Spleen (tissue), 7 donors: ENCODE measurements around the gene ADAMTS17.

Experiments
- POLR2A ChIP-seq, 3 donors: fragments of 450-650 bp; IDR thresholded peaks; one replicate each; pipeline ENCODE4 v1.5.1; 2017; ENCODE audit warnings: antibody characterized with exemption in 3 of 3, mild to moderate bottlenecking in 1 of 3
- POLR2AphosphoS5 ChIP-seq, 3 donors: sonication (generic); formaldehyde crosslinking; IDR thresholded peaks; one replicate each; pipeline ENCODE4 v1.5.1; 2017; ENCODE audit warnings: antibody characterized with exemption in 3 of 3
- TF ChIP-seq, protein P1 (sequence below), 11 experiments: fragments of 200-600 bp in 7 of 11; fragments of 450-650 bp in 4 of 11; sonication (generic) in 4 of 11; IDR thresholded peaks in 8 of 11; conservative IDR thresholded peaks in 3 of 11; 1 replicate in 7 of 11; 2 replicates in 4 of 11; pipeline versions ENCODE4 v1.4.0 to v1.8.0; 2016 to 2021; ENCODE audit warnings: antibody characterized with exemption in 11 of 11, inconsistent platforms in 4 of 11, mild to moderate bottlenecking in 1 of 11
- donor health status: DM: no; HTN: no; CAD: no; lungs with moderate emphysema.
- donor health status: DM: no; HTN: no; CAD: no.
- donor health status: DM: no; HTN: no; CAD: no.

DNA sequence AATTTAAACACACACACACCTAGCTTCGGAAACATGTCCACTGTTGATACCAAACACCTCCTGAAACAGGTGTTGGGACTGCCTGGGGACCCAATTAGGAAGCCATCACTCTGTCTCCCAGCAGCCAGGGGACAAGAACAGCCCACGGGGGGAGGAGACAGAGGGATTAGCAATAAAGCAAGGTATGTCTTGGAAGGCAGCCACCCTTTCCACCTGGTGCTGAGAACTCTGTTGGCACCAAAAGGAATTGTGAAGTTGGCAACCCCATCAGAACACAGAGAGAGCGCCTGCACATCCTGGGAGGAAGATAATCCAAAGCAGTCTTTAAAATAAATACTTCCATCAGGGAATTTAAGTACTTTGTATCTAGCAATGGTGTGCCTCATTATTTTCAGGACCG lies 111.0 kb downstream of the ADAMTS17 start:
- TF ChIP-seq, protein P1, sequence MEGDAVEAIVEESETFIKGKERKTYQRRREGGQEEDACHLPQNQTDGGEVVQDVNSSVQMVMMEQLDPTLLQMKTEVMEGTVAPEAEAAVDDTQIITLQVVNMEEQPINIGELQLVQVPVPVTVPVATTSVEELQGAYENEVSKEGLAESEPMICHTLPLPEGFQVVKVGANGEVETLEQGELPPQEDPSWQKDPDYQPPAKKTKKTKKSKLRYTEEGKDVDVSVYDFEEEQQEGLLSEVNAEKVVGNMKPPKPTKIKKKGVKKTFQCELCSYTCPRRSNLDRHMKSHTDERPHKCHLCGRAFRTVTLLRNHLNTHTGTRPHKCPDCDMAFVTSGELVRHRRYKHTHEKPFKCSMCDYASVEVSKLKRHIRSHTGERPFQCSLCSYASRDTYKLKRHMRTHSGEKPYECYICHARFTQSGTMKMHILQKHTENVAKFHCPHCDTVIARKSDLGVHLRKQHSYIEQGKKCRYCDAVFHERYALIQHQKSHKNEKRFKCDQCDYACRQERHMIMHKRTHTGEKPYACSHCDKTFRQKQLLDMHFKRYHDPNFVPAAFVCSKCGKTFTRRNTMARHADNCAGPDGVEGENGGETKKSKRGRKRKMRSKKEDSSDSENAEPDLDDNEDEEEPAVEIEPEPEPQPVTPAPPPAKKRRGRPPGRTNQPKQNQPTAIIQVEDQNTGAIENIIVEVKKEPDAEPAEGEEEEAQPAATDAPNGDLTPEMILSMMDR (IDR thresholded peaks at IDR 0.05 in 8 of 11, conservative IDR thresholded peaks at IDR 0.05 in 3 of 11) = no peak
- no peak for TF ChIP-seq POLR2AphosphoS5 (IDR thresholded peaks at IDR 0.05)
- TF ChIP-seq POLR2A (IDR thresholded peaks at IDR 0.05) = no peak
